HTR-8/SVneo (cell line): Measurements from ENCODE around the gene KRT81.
"Not testable (repeated sequence)": the region's sequence is repeated elsewhere in the genome, so short reads cannot be mapped to it uniquely, and the experiment has no call there.

Experiments used
- DNase-seq: peaks from one replicate; pipeline ENCODE4 v3.0.0; 2011; ENCODE audit warnings: low spot score, mixed read lengths; ENCODE audit not compliant: insufficient read length
- FAIRE-seq: peaks from 2 replicates; lab custom pipeline; 2011; peaks lifted over from hg19 to GRCh38; lab: Jason Lieb, UNC

The KRT81 gene

DNA sequence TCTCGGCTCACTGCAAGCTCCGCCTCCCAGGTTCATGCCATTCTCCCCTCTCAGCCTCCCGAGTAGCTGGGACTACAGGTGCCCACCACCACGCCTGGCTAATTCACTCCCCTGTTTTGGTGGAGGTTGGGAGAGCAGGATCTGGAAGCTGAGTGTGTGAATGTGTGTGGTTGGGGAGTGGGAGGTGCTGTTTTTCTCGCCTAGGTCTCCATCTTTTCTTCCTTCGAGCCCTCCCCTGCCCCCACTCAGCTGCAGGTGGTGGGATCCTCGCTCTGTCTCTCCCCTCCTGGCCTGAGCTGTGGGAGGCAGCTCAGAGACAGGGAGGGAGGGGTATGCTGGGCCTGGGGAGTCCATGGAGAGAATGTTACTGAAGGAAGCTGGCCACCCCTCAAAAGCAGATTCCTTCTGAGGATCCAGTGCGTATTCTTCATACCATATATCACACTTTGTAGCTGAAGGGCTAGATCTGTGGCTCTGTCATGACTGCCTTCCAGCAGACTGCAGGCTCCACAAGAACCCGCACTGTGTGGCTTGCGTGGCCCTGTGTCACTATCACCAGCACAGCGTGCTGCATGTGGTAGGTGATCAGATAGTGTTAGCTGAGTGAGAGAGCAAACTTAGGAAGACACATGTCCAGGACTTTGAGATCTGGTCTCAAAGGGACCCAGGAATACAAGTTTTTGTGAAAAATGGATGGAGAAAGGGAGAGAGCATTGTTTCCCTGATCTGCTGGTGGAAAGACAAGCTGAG, 27.1 kb upstream of the KRT81 start:
- FAIRE-seq (no peak), DNase-seq (no peak)

DNA sequence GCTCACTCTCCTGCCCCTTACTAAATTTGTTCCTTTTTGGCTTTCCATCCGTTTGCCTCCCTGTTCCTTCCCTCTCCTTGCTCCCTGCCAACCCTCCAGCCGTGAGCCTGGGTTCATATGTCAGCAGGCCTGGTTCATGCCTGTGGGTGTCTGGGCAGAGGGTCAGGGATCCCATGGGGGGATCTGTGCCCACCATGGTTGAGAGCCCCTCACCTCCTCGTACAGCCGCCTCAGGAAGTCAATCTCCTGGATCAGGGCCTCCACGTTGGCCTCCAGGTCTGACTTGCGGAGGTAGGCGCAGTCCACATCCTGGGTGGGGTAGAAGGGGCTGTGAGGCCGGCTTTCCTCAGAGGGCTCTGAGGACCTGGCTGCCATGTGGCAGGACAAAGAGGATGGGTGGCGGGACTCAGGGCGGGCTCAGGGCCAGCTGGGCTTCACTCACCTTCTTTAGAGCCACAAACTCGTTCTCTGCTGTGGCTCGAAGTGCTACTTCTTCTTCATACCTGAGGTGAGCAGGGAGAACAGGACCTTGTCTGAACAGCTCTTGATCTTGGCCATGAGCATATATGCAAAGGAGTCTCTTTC, 26.2 kb upstream of the KRT81 start:
- DNase-seq, result no peak
- no peak for FAIRE-seq

DNA sequence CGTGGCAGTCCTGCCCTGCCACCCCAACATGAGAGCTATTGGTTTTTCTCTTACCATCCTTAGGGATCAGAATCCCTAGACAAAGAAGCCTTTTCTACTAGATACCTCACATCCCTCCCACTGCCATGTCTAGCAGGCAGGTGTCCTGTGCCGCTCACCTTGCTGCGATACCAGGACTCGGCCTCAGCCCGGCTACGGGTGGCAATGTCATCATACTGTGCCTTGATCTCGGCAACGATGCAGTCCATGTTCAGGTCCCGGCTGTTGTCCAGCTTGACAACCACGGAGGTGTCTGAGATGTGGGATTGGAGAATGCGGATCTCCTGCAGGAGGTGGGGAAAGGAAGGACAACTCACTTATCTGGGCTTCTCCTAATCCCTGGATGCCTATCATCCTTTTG, 25.4 kb upstream of the KRT81 start:
- no peak for FAIRE-seq
- DNase-seq, result no peak

DNA sequence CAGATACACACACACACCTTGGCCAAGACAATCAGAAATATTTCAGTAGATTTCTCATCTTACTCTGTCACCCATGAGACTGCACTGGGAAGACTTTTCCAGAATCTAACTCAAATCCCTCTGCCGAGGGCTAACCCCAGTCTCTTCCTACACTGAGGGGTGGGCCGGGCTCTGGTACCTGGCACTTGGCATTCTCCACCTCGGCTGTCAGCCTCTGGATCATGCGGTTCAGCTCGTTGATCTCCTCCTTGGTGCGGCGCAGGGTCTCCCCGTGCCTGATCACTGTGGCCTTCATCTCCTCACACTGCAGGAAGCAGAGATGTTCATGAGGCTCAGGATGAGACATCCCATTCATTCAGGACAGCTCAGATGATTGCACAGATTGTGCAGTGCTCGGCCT, 25.0 kb upstream of the KRT81 start:
- DNase-seq, result no peak
- FAIRE-seq, result no peak

DNA sequence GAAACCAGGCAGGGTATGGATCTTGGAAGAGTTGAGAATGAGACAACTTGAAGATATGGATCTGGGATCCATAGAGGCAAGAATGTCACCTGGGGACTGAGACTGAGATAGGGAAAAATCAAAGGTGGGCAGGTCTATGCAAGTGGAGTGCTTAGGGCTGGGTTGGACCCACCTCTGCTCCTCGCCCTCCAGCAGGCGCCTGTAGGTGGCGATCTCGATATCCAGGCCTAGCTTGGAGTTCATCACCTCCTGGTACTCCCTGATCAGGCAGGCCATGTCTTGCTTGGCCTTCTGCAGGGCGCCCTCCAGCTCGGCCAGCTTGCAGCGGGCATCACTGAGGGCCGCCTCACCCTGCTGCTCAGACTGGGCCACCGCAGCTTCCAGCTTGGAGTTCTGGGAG, 24.4 kb upstream of the KRT81 start:
- not testable (repeated sequence) for FAIRE-seq, DNase-seq

DNA sequence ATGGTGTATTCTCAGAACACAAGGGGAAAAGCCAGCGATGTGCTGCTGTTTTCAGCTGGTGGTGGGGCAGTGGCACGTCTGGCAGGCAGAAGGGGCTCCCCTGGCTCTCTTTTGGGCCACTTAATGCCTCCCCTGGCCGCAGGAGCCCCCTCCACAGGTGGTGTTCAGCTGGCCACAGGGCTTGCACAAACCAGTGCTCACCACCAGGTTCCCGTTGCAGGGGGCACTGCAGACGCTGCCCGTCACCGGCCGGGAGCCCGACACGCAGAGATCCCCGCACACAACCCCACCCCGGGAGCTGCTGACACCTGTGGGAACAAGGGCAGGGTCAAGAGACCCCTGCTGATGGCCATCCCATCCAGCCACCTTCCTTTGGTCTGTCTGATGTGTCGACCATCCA, 23.2 kb upstream of the KRT81 start:
- FAIRE-seq, result no peak

DNA sequence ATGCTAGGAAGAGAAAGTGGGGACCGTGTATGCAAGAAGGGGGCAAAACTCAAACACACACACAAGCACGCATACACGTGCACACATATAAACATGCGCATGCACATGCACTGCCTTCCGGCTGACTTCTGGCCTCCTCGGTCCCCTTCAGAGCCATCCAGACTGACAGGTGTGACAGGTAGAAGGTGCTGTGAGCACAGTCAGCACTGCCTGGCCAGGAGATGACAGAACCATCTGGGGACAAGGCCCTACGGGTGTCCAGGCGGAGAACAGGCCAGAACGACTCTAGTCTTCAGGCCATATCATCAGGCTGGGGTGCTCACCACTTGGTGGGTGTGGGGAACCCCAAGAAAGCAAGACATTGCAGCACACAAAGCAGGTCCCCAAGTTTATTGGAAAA, 22.6 kb upstream of the KRT81 start:
- DNase-seq, result no peak
- peak; percentile 54 for FAIRE-seq

More for the DNA sequence above, 23.2 kb upstream of the KRT81 start:
- no peak for DNase-seq

DNA sequence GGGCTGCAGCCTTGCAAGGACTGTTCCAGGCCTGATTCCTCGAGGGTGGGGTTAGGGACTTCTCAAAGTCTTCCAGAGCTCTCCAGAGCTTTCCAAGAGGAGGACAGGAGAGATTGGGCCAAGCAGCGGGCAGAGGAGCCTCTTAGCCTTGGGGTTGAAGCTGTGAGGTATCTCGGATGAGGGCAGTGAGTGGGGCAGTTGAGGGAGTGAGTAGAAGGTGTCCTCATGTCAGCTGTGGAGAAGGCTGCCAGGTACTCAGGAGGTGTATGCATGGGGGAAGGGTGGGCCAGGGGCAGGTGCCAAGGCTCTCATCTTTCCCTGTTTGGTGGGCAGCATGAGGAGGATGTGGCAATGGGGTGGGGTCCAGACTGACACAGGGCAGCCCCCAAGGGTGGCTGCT, 22.1 kb upstream of the KRT81 start:
- DNase-seq, result no peak
- no peak for FAIRE-seq

DNA sequence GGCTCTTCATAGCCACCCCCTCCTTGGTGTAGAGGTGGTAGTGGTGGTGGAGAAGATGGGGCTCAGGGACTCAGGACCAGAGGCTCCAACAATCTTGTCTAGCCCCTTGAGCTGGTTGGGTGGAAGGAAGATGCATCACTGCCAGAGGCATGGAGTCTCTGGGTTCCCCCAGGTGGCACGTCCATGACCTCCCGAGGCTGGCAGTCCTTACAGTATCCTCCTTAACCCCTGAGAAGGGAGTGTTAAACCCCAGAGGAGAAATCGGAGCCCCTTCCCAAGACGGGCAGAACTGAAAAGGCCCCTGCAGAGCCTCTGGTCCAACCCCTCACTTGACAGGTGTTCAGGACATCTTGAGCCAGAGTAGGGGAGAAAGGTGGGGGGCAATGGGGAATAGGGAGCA, 20.8 kb upstream of the KRT81 start:
- FAIRE-seq (no peak), DNase-seq (no peak)

DNA sequence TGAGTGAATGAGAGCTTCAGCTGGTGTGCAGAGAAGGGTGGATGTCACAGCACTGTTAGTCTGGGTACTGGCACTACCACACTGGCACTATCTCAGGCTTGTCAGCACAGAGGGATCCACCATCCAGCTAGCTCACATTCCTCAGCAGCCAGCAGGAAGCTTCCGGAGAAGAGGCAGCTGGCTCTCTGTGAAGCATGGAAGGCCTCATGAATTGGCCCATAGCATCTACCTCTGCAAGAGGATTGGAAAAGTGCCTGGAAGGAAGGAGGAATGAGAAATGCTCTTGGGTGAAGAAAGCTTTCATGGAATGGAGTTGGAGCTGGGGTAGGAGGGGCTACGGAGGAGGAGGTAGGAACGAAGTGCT, 19.9 kb upstream of the KRT81 start:
- DNase-seq, result no peak
- no peak for FAIRE-seq

DNA sequence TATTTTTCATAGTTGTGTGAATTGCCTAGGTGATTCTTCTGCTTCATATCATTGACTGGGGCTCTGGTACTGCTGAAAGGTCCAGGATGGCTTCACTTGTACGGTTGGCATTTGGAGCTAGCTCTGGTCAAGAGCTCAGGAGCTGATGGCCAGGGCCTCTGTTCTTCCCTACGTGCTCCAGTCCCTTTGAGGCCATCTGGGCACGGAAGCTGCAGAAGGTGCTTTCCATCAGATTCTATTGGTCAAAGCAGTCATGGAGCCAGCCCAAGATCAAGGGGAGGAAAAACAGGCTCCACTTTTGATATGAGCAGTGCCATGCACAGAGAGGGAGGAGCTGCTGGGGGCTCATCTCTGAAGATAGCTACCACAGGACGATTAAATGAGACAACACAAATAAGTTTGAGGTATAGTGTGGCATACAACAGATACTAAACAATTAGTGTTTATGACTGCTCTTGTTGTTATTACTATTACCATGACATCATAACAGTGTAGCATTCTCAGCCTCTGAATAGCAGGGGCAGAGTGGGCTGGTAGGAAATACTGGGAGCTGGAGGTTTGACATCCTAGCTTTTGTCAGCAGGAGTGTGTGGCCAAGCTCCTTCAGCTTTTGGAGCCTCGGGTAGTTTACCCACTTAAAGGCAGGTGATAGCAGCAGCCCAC, 19.4 kb upstream of the KRT81 start:
- FAIRE-seq, result no peak
- DNase-seq, result no peak

DNA sequence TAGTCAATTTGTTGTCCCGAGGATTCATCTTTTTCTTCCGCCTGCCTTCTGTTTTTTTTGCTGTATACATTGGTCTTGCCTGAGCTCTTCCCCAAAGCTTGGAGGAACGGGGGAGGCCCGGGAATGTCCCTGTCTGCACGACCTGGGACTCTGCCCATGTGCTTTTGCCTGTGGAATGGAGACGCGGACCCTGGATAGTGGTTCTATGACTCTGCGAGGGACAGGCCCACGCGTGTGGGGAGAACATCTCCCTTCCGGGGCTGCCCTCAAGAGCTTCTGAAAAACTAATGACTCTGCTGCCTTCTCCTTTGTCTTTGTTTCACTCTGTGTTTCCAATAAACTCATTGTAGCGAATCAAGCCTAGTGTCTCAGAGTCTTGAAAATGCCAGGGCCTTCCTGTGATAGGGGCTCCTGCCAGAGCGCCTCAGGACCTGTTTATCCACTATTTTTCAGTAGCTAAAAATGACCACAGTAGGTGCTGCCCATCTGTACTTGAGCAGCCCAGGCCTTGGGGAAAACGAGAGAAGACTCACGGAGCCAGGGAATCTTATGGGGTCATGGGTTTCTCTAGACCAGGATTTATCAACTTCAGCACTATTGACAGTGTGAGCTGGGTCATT, 17.6 kb upstream of the KRT81 start:
- DNase-seq (no peak), FAIRE-seq (no peak)

DNA sequence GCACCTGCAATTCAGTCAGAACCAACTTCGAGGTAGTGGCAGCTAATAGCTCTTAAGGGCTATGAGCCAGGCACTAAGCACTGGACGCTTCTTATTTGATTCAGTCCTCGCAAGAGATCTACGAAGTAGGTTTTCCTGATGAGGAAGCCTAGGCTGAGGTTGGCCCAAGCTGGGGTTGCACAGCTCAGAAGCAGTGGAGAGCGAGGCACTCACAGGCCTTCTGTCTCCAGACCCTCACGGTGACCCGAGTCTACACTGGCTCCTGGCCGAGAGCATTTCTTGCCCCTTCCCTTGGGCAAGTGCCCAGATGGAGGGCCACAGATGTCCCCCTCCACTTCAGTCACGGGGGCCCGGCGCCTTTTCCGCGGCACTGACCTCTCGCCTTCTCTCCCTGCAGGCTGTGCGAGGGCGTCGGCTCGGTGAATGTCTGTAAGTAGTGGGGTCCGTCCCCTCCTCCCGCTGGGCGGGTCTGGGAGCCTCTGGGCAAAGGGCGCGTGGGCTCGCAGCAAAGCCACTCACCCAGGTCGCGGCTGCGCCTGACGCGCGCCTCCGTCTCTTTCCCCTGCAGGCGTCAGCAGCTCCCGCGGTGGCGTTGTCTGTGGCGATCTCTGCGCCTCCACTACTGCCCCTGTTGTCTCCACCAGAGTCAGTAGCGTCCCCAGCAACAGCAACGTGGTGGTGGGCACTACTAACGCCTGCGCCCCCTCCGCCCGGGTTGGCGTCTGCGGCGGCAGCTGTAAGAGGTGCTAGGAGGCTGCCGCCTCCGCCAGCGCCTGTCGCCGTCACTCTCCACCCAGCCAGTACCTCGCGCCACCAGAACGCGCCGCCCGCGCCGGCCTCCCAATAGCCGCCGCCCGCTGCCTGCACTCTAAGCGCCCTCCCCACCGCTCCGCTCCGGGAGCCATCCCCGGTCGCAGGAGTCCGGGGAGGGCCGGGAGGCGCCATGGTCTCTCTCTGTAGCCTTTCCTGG, 16.8 kb upstream of the KRT81 start:
- no peak for DNase-seq
- no peak for FAIRE-seq

DNA sequence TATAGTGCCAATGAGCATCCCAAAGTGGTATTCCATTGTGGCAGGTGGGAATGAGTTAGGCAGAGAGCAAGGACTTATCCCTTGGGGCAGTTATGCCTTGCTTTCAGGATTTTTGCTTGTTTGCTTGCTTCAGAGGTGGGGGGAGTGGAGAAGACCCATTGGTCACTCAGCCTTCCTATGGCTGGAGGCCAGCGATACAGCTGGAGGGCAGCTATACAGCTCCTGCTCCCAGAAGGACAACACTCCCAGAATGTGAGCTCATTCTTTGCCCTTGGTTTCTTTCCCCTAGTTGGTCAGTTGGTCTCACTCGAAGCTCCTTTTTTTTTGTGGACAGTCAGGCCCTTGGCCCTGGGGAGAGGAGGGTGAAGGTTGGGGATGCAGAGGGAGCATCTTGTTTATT, 15.4 kb upstream of the KRT81 start:
- DNase-seq (no peak), FAIRE-seq (no peak)

DNA sequence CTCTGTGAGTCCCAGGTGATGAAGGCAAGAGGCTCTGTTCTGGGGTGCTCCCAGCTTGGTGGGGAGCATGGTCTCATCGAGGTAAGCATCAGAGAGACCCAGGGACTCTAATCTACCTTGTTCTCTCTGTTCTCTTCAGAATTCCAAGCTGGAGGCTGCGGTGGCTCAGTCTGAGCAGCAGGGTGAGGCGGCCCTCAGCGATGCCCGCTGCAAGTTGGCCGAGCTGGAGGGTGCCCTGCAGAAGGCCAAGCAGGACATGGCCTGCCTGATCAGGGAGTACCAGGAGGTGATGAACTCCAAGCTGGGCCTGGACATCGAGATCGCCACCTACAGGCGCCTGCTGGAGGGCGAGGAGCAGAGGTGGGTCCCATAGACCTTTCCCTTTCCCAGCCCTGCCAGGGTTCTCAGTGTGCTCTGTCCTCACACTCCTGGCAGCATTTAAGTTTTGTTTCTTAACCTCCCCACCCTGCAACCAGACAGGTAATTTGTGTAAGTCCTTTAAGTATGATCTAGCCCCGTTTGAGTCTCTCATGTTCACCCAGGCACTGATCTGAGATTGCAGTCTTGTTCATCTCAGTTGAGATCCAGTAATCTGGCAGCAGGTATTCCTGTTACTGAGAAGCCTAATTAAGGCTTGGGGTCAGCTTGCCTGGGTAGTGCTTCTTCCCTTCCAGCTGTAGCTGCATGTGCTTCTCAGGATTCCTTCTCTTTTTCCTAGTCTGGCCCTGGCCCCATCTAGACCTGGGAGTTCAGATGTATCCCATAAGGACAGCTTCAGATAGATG, 14.8 kb upstream of the KRT81 start:
- no peak for FAIRE-seq
- no peak for DNase-seq

DNA sequence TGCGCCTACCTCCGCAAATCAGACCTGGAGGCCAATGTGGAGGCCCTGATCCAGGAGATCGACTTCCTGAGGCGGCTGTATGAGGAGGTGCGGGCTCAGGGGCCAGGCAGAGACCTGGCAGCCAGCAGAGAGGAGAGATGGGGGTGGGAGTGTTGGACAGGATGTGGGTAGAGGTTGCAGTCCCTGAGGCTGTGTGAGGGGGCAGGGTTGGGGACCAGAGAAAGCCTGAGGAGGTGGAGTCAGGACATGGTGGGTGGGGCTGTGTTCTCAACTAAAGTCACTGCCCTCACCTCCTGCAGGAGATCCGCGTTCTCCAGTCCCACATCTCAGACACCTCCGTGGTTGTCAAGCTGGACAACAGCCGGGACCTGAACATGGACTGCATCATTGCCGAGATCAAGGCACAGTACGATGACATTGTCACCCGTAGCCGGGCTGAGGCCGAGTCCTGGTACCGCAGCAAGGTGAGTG, 13.6 kb upstream of the KRT81 start:
- peak; percentile 86 for FAIRE-seq
- not testable (repeated sequence) for DNase-seq

DNA sequence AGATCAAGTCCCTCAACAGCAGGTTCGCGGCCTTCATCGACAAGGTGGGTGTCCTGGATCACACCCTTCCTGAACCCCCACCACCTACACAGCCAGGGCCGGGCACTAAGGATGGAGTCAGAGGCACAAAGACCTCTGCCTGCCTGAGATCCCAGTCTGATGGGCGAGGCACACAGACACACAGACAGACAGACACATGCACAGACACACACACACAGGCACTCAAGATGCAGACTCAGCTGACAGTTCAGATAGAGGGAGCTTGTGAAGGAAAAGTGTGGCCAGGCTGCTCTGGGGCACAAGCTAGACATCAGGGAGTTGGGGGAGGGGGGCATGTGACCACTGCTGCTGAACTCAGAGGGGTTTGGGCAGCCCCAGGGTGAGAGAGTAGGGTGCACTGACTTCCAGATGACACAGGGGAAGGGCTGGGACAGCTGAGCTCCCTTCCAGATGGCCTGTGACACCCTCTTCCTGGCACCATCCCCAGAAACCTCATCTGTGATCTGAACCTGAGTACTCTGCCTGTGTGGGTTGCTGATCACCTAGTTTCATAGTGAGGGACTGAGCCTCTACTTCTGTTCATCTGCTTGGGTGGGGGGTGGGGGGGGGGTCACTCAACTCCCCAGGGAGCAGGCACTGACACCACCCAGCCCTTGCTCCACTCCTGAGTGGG, 11.0 kb upstream of the KRT81 start:
- FAIRE-seq, result peak; percentile 90
- DNase-seq, result not testable (repeated sequence)

DNA sequence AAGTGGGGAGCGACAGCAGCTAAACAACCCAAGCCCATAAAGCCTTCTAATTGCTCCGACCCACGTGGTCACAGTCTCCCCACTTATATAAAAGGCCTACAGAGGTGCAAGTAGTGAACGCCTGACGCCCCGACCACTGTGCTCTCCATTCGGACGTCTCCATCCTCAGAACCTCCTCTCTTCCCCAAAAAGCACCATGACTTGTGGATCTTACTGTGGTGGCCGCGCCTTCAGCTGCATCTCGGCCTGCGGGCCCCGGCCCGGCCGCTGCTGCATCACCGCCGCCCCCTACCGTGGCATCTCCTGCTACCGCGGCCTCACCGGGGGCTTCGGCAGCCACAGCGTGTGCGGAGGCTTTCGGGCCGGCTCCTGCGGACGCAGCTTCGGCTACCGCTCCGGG, 10.4 kb upstream of the KRT81 start:
- DNase-seq, FAIRE-seq: not testable (repeated sequence)
